ENCODE results near the gene PPP2R2B.

- TF ChIP-seq, protein P1, sequence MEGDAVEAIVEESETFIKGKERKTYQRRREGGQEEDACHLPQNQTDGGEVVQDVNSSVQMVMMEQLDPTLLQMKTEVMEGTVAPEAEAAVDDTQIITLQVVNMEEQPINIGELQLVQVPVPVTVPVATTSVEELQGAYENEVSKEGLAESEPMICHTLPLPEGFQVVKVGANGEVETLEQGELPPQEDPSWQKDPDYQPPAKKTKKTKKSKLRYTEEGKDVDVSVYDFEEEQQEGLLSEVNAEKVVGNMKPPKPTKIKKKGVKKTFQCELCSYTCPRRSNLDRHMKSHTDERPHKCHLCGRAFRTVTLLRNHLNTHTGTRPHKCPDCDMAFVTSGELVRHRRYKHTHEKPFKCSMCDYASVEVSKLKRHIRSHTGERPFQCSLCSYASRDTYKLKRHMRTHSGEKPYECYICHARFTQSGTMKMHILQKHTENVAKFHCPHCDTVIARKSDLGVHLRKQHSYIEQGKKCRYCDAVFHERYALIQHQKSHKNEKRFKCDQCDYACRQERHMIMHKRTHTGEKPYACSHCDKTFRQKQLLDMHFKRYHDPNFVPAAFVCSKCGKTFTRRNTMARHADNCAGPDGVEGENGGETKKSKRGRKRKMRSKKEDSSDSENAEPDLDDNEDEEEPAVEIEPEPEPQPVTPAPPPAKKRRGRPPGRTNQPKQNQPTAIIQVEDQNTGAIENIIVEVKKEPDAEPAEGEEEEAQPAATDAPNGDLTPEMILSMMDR (IDR thresholded peaks at IDR 0.05; ENCODE audit: insufficient read depth, low read length) = no peak
- TF ChIP-seq SPI1 (IDR thresholded peaks at IDR 0.05; ENCODE audit: borderline replicate concordance, low read depth) = no peak
- no peak for TF ChIP-seq POLR2AphosphoS5 (IDR thresholded peaks at IDR 0.05; ENCODE audit: low read depth)
- TF ChIP-seq REST (IDR thresholded peaks at IDR 0.05; ENCODE audit: insufficient replicate concordance, low read depth) = no peak
Measured at GRCh38 chr5:146606893-146607292, 271.7 kb downstream of the PPP2R2B start.
